ENCODE results near the gene ALKBH6. TPM values are rescaled to one million over a fixed set of nuclear protein-coding genes. Genes with fewer than 3 reads are reported as not detected.

Gene ALKBH6
- total and polyA plus RNA-seq, 10 of the 15 experiments (the other 5 are each of a cell fraction or from before 2014, with no cell fraction given), result 1.2 to 56.5 (median 36.1) TPM

GRCh38 chr19:35977446-35978222 is 36.4 kb downstream of the ALKBH6 start:
- TF ChIP-seq CTCF (IDR thresholded peaks at IDR 0.05 in 2 of 3, conservative IDR thresholded peaks at IDR 0.05 in 1 of 3; ENCODE audit: control insufficient read depth in 2 of 3, extremely low read depth in 1 of 3, insufficient read depth in 1 of 3, low read depth in 3 of 3, low read length in 3 of 3) (peak; percentile 36 to 40 (median 39)), MEF2B (IDR thresholded peaks at IDR 0.05; ENCODE audit: partially characterized antibody, poor library complexity, severe bottlenecking) (no peak)
- WGBS (ENCODE audit: insufficient coverage, insufficient replicate concordance, low lambda C conversion rate, missing lambda C conversion rate), result 28% methylated on average over 14 of the region's 14 CpGs
- no peak overlapping the region for H2AFZ ChIP-seq (ENCODE audit: control insufficient read depth, low read depth, low read length)
- H3K79me2 ChIP-seq (ENCODE audit: control insufficient read depth, insufficient read depth, low read length), result no peaks in the 10 kb centered on the region
- no peaks in the 10 kb centered on the region for H3K36me3 ChIP-seq (ENCODE audit: control insufficient read depth in 2 of 2, insufficient read depth in 2 of 2, low read length in 1 of 2)
- H3K27ac ChIP-seq (ENCODE audit: control insufficient read depth, insufficient read depth), result no peak overlapping the region
- DNase-seq (ENCODE audit: low read depth, low spot score), result no peak
- ChIA-PET SMC1A (ENCODE audit: uncharacterized antibody, unreplicated experiment) (no interaction called here), POLR2A (no interaction called here), CTCF (interaction anchor here (1.5 kb wide), 1 partner anchor 137 kb away, joined by 3 read pairs; the partner anchor contains the start of genes POLR2I and TBCB), RAD21 (ENCODE audit: unreplicated experiment) (interaction anchor here (1.5 kb wide), 1 partner anchor 83 kb away, joined by 4 read pairs; no protein-coding TSS in a partner anchor)
- no peak overlapping the region for H3K4me3 ChIP-seq
- in situ Hi-C loops (cut with MboI), result no loop called here
- intact Hi-C loops (cut with micrococcal nuclease; ENCODE audit: unreplicated experiment), result no loop called here
- no peak overlapping the region for H3K4me2 ChIP-seq (ENCODE audit: control insufficient read depth, insufficient read depth)
- no peaks in the 10 kb centered on the region for H3K9me3 ChIP-seq (replicated peaks; ENCODE audit: control insufficient read depth, insufficient read depth, low read length)
- ATAC-seq, result peak; percentile 97
- no peaks in the 10 kb centered on the region for H3K4me1 ChIP-seq (ENCODE audit: control insufficient read depth, insufficient read depth, low read length)
- FAIRE-seq, result no peak
- no peaks in the 10 kb centered on the region for H3K27me3 ChIP-seq (replicated peaks in 1 of 2; ENCODE audit: control insufficient read depth in 2 of 2, insufficient read depth in 2 of 2, low read length in 1 of 2)
- H4K20me1 ChIP-seq (ENCODE audit: control insufficient read depth, insufficient read depth), result no peaks in the 10 kb centered on the region
- no TSS peak for BruUV-seq (replicated peaks)
- no peak overlapping the region for H3K9ac ChIP-seq (ENCODE audit: control insufficient read depth, insufficient read depth, low read length)
